Endothelial cell of umbilical vein (primary cell): Measurements from ENCODE around the gene MOB3A. TPM values are rescaled to one million over a fixed set of nuclear protein-coding genes. Genes with fewer than 3 reads are reported as not detected.

Experiments used
- BruUV-seq: library from RNA; stranded (reverse); fragments of 400-500 nt; replicated peaks from 2 replicates; lab custom pipeline; 2021; lab: Mats Ljungman, UMichigan
- CTCF ChIA-PET: fragments of 300-600, 350-600 bp; sonication (Branson Sonifier 250); formaldehyde crosslinking; loops from one replicate; lab custom pipeline; 2021; ENCODE audit warnings: antibody characterized with exemption, inconsistent platforms; lab: Charles Lee
- POLR2A ChIA-PET: fragments of 300-600, 350-600 bp; sonication (Branson Sonifier 250); formaldehyde crosslinking; loops from one replicate; lab custom pipeline; 2021; ENCODE audit warnings: antibody characterized with exemption, inconsistent platforms; lab: Charles Lee
- DNase-seq: peaks from one replicate; pipeline ENCODE4 v3.0.0-alpha.2; 2011; ENCODE audit warnings: low read depth, low spot score
- FAIRE-seq: peaks from 2 replicates; lab custom pipeline; 2011; peaks lifted over from hg19 to GRCh38; lab: Jason Lieb, UNC
- H2AFZ ChIP-seq: 2 replicates; pipeline ENCODE4 v1.6.0; 2012; ENCODE audit warnings: low read depth, low read length, control low read depth, inconsistent platforms
- H3K27ac ChIP-seq: 2 replicates; pipeline ENCODE4 v1.5.1; 2011; ENCODE audit warnings: low read depth, mild to moderate bottlenecking, control low read depth, low read length, moderate library complexity; ENCODE audit not compliant: insufficient read depth
- H3K27me3 ChIP-seq, 2 experiments: 2 replicates each; pipeline versions ENCODE4 v1.6.0 to v1.6.1; 2011; ENCODE audit warnings: low read length in 2 of 2, mixed read lengths in 1 of 2; ENCODE audit not compliant: control insufficient read depth in 2 of 2, insufficient read depth in 2 of 2
- H3K36me3 ChIP-seq, 2 experiments: 2 replicates in 1 of 2; 3 replicates in 1 of 2; pipeline ENCODE4 v1.5.1; 2011; ENCODE audit warnings: low read length in 2 of 2, mild to moderate bottlenecking in 1 of 2, moderate library complexity in 1 of 2; ENCODE audit not compliant: control insufficient read depth in 2 of 2, insufficient read depth in 2 of 2; ENCODE audit errors: extremely low read depth in 1 of 2
- H3K4me1 ChIP-seq: 3 replicates; pipeline ENCODE4 v1.5.1; 2011; ENCODE audit warnings: mild to moderate bottlenecking, low read length; ENCODE audit not compliant: control insufficient read depth, insufficient read depth; ENCODE audit errors: extremely low read depth
- H3K4me2 ChIP-seq: 2 replicates; pipeline ENCODE4 v1.6.1; 2011; ENCODE audit warnings: low read length, control low read depth, mixed read lengths; ENCODE audit not compliant: insufficient read depth
- H3K4me3 ChIP-seq, 3 experiments: fragments of 200-600 bp in 1 of 3; sonication (generic), shearing (Covaris generic) in 1 of 3; replicated peaks in 1 of 3; 2 replicates each; pipeline ENCODE4 v1.5.1; 2011 to 2016; ENCODE audit warnings: control low read depth in 3 of 3, low read length in 3 of 3, mild to moderate bottlenecking in 2 of 3, inconsistent platforms in 1 of 3, low read depth in 1 of 3, moderate library complexity in 1 of 3; ENCODE audit not compliant: insufficient read depth in 1 of 3
- H3K79me2 ChIP-seq: 2 replicates; pipeline ENCODE4 v1.6.0; 2012; ENCODE audit warnings: low read length, inconsistent platforms; ENCODE audit not compliant: control insufficient read depth, insufficient read depth
- H3K9ac ChIP-seq: replicated peaks from 2 replicates; pipeline ENCODE3; 2011; ENCODE audit warnings: low read length, control low read depth; ENCODE audit not compliant: insufficient read depth; ENCODE audit errors: extremely low read depth
- H3K9me1 ChIP-seq: replicated peaks from 3 replicates; pipeline ENCODE4 v1.6.0; 2011; ENCODE audit warnings: mild to moderate bottlenecking, low read length; ENCODE audit not compliant: control insufficient read depth, insufficient read depth; ENCODE audit errors: extremely low read depth
- H3K9me3 ChIP-seq: replicated peaks from 2 replicates; pipeline ENCODE4 v1.5.1; 2012; ENCODE audit warnings: low read length, inconsistent platforms; ENCODE audit not compliant: control insufficient read depth, insufficient read depth
- H4K20me1 ChIP-seq: replicated peaks from 2 replicates; pipeline ENCODE3; 2011; ENCODE audit warnings: mild to moderate bottlenecking, low read length; ENCODE audit not compliant: control insufficient read depth, insufficient read depth; ENCODE audit errors: extremely low read depth
- EZH2 ChIP-seq: IDR thresholded peaks from 2 replicates; pipeline ENCODE4 v1.6.1; 2012; ENCODE audit warnings: borderline replicate concordance, low read depth, mild to moderate bottlenecking, moderate library complexity, low read length, inconsistent platforms; ENCODE audit not compliant: severe bottlenecking
- FOS ChIP-seq: IDR thresholded peaks from 2 replicates; pipeline ENCODE4 v1.6.1; 2011; ENCODE audit warnings: mild to moderate bottlenecking, low read length, moderate library complexity, borderline replicate concordance; ENCODE audit not compliant: insufficient read depth
- GATA2 ChIP-seq: IDR thresholded peaks from 2 replicates; pipeline ENCODE4 v1.7.0; 2011; ENCODE audit warnings: low read depth, mild to moderate bottlenecking, moderate library complexity, mixed read lengths, low read length; ENCODE audit not compliant: insufficient read length, insufficient read depth
- JUN ChIP-seq: IDR thresholded peaks from 2 replicates; pipeline ENCODE4 v1.6.1; 2011; ENCODE audit warnings: borderline replicate concordance, low read depth; ENCODE audit not compliant: insufficient read length, insufficient read depth
- MYC ChIP-seq: IDR thresholded peaks from one replicate; pipeline ENCODE4 v1.6.1; 2011; ENCODE audit warnings: mild to moderate bottlenecking, low read depth, low read length
- POLR2A ChIP-seq: IDR thresholded peaks from 2 replicates; pipeline ENCODE4 v1.6.1; 2012; ENCODE audit warnings: low read depth, mild to moderate bottlenecking, control low read depth, low read length
- POLR2AphosphoS5 ChIP-seq: IDR thresholded peaks from 2 replicates; pipeline ENCODE4 v1.6.1; 2012; ENCODE audit warnings: low read depth, mild to moderate bottlenecking, control low read depth, low read length, moderate library complexity; ENCODE audit not compliant: insufficient read depth
- dilution Hi-C: fragments of 300-500 bp; cut with MboI; formaldehyde crosslinking; loops from one replicate; pipeline ENCODE4 v1.15.0; 2019; ENCODE audit warnings: low sequenced_read_pairs; ENCODE audit not compliant: extremely low pct_ligation_motif_present
- intact Hi-C: fragments of 100-400 bp; cut with micrococcal nuclease; formaldehyde crosslinking; loops from one replicate; pipeline ENCODE4 v1.10.0; 2022
- polyA plus RNA-seq, 4 experiments: library from polyadenylated mRNA; depleted of rRNA in 3 of 4; stranded (reverse) in 3 of 4; unstranded in 1 of 4; fragments of >200 nt; gene quantifications; 2 replicates each; pipeline versions ENCODE4 v1.2.1 to v1.2.3, GENCODE V29; 2011 to 2012; ENCODE audit warnings: missing spikeins in 1 of 4
- total RNA-seq: library from RNA; stranded (reverse); gene quantifications from 2 replicates; pipeline ENCODE4 v1.2.3, GENCODE V29; 2021
- TF ChIP-seq, protein P1 (sequence below), 2 donors: IDR thresholded peaks; 1 replicate in 1 of 2; 2 replicates in 1 of 2; pipeline ENCODE4 v1.5.1; 2011; ENCODE audit warnings: low read length in 2 of 2, mild to moderate bottlenecking in 2 of 2, moderate library complexity in 2 of 2, control low read depth in 1 of 2, inconsistent platforms in 1 of 2, low read depth in 1 of 2; ENCODE audit not compliant: insufficient read depth in 1 of 2; ENCODE audit errors: extremely low read depth in 1 of 2
- TF ChIP-seq, protein P2 (sequence below): IDR thresholded peaks from 2 replicates; pipeline ENCODE4 v1.6.1; 2011; ENCODE audit not compliant: insufficient read depth, insufficient read length

Gene MOB3A
- total and polyA plus RNA-seq, 2 donors (not counting 3 experiments of a cell fraction or from before 2014, with no cell fraction given) = 46.5 to 59.7 TPM

DNA sequence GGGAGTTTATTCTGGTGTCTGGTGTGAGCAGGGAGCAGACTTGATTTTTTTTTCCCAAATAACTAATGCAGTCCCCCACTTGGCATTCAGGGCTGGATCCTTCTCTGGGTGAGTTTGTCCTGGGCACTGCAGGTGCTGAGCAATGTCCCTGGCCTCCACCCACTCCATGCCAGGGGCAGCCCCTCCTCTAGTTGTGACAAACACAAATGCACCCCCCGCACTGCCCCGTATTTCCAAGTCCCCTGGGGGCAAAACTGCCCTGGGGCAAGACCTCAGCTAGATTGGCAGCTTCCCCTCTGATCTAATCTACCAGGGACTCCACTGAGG is 6.4 kb downstream of the MOB3A start:
- dilution Hi-C loops (no loop called here), intact Hi-C loops (no loop called here)
- H4K20me1 ChIP-seq = no peaks in the 10 kb centered on the region
- H3K4me2 ChIP-seq = no peak overlapping the region
- H3K9me3 ChIP-seq = no peaks in the 10 kb centered on the region
- ChIA-PET CTCF (interaction anchor here (0.9 to 1.5 kb wide), 3 partner anchors 20 to 71 kb away, joined by 3 to 4 read pairs (median 3); no protein-coding TSS in a partner anchor), POLR2A (no interaction called here)
- no peak overlapping the region for H2AFZ ChIP-seq
- H3K79me2 ChIP-seq = peaks cover 45% of the 10 kb centered on the region
- no TSS peak for BruUV-seq
- no peaks in the 10 kb centered on the region for H3K9me1 ChIP-seq
- no peak overlapping the region for H3K4me3 ChIP-seq
- no peak overlapping the region for H3K9ac ChIP-seq
- H3K4me1 ChIP-seq = peaks cover 42% of the 10 kb centered on the region
- no peaks in the 10 kb centered on the region for H3K36me3 ChIP-seq
- DNase-seq (no peak), FAIRE-seq (peak; percentile 55)
- no peaks in the 10 kb centered on the region for H3K27me3 ChIP-seq
- TF ChIP-seq EZH2 (no peak), POLR2A (no peak), POLR2AphosphoS5 (no peak), JUN (no peak), MYC (no peak), FOS (no peak), GATA2 (no peak)
- TF ChIP-seq, protein P1, sequence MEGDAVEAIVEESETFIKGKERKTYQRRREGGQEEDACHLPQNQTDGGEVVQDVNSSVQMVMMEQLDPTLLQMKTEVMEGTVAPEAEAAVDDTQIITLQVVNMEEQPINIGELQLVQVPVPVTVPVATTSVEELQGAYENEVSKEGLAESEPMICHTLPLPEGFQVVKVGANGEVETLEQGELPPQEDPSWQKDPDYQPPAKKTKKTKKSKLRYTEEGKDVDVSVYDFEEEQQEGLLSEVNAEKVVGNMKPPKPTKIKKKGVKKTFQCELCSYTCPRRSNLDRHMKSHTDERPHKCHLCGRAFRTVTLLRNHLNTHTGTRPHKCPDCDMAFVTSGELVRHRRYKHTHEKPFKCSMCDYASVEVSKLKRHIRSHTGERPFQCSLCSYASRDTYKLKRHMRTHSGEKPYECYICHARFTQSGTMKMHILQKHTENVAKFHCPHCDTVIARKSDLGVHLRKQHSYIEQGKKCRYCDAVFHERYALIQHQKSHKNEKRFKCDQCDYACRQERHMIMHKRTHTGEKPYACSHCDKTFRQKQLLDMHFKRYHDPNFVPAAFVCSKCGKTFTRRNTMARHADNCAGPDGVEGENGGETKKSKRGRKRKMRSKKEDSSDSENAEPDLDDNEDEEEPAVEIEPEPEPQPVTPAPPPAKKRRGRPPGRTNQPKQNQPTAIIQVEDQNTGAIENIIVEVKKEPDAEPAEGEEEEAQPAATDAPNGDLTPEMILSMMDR (IDR thresholded peaks at IDR 0.05; ENCODE audit: extremely low read depth in 1 of 2, insufficient read depth in 1 of 2, low read depth in 1 of 2, low read length in 2 of 2) = no peak
- TF ChIP-seq, protein P2, sequence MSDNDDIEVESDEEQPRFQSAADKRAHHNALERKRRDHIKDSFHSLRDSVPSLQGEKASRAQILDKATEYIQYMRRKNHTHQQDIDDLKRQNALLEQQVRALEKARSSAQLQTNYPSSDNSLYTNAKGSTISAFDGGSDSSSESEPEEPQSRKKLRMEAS = no peak
- peak overlapping the region; percentile 53 for H3K27ac ChIP-seq
